HG03520 (cell line): ENCODE data around the gene PPM1A.
"Not testable (repeated sequence)": the region's sequence is repeated elsewhere in the genome, so short reads cannot be mapped to it uniquely, and the experiment has no call there.

ENCODE experiments used
- ATAC-seq: cut with Tn5 transposase; IDR thresholded peaks from one replicate; pipeline ENCODE4 v1.9.1; 2021; ENCODE audit warnings: mild to moderate bottlenecking, moderate library complexity; ENCODE audit not compliant: unreplicated experiment

Gene PPM1A

DNA sequence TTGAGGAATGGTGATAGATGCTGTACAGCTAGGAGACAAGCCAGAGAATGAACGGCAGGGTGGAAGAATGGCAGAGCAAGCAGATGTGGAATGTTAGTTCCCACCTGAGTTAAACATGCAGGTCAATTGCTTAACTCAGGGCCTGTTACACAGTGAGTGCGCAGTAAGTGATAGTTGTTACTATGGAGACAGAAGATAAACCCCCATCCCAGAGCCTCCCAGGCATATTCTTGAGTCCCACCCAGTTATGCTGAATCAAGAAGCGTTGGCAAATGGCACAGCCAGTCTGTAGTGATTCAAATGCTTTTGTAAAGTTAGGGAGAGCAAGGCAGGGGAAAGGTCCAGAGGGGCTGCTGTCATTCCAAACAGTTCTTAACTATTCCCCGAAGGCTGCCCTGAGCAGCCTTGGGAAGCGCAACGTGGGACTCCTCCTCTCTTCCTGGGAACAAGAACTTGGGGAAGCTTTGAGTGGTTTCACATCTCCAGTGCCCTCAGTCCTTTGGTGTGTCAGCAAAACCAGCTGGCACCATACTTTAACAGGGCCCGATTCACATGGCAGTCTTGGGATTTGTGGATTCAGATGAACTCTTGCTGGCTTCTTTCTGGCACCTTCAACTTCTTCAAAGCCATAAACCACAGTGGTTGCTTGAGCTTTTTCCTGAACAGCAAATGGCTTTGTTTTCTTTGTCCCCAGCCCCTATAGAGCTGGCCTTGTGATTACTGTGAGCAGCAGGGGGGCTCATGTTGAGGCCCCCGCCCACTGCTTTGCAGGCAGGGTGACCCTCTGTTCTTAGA lies 66.4 kb downstream of the PPM1A start:
- ATAC-seq = no peak

DNA sequence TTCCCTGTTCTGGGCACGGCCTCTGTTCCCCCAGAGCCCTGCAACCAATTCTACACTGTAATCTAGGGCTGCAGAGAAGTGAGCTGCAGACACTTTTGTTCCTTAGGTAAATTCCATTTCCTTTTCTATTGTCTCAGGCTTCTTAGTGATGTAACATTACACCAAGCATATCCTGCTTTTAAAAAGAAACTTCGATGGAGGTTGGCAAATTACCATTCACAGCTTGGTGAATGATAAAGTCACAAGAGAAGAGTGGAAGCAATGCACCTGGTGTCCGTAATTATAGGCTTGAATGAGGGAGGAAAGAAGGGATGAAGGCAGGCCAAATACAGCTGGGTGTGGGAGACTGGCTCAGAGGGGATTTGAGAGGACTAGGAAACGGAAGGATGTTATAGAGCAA lies 68.6 kb downstream of the PPM1A start:
- ATAC-seq = no peak

DNA sequence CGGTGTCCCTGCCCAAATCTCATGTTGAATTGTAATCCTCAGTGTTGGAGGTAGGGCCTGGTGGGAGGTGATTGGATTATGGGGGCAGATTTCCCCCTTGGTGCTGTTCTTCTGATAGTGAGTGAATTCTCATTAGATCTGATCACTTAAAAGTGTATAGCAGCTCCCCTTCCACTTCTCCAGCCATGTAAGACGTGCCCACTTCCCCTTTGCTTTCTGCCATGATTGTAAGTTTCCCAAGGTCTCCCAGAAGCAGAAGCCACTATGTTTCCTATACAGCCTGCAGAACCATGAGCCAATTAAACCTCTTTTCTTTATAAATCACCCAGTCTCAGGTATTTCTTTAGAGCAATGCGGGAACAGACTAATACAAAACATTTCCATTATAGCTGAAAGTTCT lies 71.8 kb downstream of the PPM1A start:
- ATAC-seq = not testable (repeated sequence)

DNA sequence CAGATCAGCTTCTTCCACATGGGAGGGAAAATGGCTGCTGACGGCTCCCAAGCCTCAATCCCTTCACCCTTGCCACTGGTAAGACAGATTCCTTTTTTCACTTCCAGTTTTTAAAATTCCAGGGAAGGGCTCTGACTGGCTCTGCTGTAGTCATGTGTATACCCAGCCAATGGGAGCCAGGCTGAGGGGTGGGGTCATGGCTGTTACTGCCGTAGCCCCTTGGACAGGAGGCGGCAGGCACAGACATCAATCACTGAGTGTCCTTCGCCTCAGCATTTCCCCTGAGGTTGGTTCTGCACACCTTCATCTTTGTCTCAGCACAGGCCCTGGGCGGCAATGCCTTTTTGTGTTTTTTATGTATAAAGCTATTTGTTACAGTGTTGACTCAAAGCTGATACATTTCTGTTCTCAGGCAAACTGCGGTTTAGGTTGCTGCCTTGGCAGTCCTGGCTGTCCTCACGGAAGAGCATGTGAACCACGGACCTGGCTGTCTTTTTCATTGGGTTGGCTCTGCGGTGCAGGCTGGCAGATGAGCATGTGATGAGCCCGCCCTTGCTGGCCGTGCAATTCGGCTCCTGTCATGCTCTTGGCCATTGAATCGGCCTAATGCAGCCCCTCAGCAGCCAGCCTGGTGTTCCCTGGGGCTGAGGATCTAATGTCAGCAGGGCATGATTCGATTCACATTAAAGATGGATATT lies 74.3 kb downstream of the PPM1A start:
- ATAC-seq = no peak

DNA sequence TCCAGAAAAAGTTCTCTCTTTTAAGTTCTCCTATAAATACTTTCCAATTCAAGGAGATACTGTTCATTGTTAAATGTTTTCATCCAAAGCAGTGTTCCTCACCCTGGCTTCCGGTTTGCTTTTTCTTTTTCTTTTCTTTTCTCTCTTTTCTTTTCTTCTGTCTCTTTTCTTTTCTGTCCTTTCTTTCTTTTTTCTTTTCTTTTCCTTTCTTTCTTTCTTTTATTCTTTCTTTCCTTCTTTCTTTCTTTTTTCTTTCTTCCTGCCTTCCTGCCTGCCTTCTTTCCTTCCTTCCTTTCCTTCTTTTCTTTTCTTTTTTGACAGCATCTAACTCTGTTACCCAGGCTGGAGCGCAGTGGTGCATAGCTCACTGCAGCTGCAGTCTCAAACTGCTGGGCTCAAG lies 75.8 kb downstream of the PPM1A start:
- no peak for ATAC-seq

DNA sequence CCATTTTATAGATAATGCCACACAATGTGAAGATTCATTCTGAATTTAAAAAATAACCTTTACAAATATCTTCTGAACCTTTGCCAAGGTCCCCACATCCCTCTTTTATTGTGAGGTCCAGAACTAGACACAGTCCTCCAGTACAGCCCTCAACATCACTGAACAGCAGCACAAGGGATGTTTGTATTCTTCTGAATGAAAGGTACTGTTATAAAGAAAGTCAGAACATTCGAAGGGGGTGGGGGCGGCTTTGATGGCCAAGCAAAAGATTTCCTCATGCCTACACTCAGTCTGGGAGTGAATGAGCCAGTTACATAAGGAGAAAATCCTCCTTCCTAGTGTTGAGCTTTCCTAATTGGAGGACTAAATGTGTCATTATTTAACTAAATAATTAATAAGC lies 77.3 kb downstream of the PPM1A start:
- ATAC-seq = no peak

DNA sequence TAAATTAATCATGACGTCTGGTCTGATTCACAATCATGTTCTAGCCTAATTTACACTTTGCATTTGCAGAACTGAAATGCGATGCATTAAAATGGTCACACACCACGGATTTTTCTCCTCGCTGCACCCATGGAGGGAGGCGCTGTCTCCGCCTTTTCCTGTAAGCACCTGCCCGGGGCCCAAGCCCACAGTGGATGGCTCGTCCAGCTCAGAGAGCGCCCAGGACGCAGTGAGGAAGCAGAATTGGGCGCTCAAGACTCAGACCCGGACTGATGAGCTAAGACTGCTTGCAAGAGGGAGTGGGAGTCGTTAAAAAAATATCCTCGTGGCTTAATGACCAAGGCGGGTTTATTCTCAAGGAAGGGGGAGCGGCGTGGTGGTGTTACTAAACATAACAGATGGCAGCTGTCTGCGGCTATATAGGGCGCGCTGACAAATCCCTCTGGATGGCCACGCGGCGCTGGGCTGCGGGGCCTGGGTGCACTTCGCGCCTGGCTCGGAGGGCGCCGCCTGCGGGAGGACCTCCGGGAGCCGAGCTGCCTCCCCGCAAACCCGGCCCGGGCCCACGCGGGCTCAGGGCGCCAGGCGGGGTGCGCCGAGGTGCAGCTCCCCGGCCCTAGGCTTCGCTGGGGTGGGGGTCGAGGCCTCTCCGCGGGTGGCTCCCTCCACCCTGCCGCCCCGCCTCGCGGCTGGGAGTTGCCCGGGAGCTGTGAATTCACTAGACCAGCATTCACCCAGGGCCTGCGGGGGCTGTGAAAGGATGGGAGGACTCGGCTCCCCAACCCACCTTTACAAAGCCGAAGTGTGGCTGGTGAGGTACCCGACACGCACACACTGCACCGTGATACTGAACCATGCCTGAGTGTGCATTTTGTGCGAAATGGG lies 78.7 kb downstream of the PPM1A start:
- peak; percentile 46 for ATAC-seq

DNA sequence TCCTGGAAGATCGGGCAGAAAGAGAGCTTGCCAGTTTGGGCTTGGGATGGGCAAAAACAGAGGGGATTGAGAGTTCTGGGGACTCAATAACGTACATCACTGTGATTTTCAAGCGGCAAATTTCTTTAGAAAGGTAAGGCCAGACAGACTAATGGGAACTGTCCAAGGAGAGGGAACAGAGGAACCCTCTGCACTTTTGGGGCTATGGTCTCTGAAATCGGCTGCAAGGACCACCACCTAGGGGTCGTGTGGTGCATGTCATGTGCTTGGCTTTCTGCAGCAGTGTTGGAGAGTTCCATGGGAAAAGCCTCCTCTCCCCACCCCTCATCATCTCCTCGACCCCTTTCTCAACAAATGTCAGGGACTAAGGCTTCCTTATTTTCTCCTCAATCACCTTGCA lies 79.6 kb downstream of the PPM1A start:
- ATAC-seq = no peak

DNA sequence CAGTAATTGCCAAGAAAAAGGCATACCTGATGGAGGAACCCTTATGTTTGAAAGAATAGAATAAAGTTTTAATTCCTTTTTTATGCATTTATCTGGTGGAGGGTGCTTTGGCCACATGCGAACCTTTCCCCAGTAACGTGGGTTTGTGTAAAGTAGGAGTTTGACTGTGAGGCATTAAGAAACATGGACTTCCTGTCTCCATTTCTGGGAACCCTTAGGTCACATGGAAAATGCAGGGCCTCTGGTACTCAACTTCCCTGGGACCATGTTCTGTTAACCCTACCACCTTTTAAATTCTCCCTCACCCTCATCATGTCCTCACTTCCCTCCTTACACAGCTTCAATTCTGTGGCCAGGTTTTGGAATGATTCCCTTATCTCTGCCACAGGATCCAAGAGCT lies 80.3 kb downstream of the PPM1A start:
- ATAC-seq = no peak

DNA sequence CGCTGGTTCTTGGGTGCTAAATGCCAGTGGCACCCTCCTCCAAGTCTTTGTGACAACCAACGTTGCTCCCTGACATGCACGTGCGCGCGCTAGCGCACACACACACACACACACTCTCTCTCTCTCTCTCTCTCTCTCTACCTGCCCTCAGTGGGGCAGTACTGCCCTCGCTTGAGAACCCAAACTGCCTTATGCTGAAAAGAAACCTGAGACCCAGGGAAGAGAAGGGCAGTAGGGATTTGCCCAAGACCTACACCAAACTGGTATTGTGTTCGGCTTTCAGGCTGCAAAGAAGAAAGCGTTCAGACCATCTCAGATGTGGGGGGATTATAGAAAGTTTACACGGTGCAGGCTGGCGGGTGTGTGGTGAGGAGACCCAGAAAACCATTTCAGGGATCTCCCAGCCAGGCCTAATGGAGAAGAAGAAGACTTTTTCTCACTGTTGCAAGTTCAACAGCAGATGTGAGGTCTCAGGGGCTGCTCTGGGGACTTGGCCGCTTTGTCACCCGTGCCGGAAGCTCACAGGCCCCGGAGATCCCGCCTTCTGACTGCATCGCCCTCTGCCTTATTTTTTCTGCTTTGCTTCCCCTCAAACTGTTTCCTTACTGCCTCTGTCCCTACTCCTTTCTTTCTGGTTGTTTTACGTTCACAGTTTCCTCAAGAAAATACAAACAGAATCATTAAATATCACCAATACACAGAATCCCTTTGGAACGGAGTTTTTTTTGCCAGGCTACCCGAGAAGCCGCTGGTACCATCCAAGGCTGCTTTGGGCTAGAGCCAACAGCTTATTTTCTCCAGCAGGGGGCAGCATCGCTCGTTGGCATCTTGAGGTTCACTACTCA lies 82.4 kb downstream of the PPM1A start:
- ATAC-seq = peak; percentile 65

DNA sequence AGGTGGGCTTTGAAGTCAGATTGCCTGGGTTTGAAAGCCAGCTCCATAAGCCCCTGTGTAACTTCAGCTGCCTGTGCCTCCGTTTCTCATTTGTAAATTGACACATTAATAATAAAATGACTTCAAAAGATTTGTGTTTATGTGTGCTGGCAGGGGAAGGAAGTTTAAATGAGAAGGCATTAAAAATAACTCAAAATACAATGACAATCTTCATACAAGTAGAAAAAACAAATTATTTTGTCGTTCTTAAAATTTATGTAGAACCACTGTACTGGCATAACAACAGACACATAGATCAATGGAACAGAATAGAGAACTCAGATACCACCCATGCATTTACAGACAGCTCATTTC lies 83.0 kb downstream of the PPM1A start:
- ATAC-seq = no peak

DNA sequence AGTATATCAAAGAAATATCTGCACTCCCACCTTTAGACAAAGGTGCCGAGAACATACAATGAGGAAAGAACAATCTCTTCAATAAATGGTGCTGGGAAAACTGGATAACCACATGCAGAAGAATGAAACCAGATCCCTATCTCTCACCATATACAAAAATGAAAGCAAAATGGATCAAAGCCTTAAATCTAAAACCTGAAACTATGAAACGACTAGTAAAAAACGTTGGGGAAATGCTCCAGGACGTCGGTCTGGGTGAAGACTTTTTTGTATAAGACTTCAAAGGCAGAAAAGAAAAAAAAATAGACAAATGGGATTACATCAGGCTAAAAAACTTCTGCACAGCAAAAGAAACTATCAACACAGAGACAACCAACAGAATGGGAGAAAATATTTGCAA lies 83.8 kb downstream of the PPM1A start:
- ATAC-seq = no peak

DNA sequence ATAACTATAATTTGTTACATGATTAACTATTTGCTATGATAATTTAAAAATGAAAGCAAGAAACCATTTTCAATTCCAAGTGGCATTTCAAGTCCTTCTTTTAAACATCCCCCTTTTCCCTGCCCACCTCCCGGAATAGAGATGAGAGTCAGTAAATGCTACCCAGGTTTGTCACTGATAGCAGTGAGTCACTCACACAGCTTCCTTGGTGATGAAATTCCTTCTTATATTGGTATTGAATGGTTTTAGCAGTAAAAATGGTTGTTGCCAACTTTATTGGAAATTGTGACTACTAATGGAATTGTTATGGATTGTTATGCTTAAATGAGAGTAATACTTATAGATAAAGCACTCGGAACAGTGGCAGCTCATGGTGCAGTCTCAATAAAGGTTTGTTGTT lies 90.5 kb downstream of the PPM1A start:
- ATAC-seq = no peak

DNA sequence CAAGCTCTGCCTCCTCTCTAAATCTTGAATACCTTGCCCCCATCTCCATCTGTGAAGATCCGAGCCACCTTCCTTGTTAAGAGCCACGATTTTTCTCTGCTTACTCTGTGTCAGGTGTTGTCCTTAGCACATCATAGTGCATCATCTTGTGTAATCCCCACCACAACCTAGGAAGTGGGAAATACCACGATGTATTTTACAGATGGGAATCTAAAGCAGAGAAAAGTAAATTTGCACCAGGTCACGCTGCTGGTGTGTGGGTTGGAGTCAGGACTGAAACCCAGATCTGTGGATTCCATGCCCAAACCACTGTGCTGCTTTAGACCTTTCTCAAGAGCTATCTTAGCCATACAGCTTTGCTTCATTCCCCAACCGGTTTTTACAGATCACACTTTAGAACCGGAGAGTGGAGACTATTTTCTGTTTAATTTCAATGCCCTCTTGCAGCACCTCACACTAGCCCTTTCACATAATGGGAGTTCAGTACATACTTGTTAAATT lies 94.6 kb downstream of the PPM1A start:
- no peak for ATAC-seq

DNA sequence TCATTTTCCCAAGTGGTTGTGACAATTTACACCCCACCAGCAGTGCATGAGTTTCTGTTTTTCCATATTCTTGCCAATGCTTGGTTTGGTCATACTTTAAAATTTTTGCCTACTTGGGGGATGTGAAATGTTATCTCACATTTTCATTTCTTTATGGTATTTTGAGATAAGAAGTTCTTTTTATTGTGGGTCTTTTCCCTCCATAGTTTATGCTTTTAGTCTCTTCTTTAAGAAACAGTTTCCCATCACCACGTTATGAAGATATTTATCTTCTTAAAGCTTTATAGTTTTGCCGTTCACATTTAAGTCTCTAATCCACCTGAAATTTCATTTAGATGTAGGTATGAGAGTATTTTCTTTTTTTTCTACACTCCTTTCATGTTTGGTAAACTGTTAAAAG lies 95.7 kb downstream of the PPM1A start:
- ATAC-seq = no peak

DNA sequence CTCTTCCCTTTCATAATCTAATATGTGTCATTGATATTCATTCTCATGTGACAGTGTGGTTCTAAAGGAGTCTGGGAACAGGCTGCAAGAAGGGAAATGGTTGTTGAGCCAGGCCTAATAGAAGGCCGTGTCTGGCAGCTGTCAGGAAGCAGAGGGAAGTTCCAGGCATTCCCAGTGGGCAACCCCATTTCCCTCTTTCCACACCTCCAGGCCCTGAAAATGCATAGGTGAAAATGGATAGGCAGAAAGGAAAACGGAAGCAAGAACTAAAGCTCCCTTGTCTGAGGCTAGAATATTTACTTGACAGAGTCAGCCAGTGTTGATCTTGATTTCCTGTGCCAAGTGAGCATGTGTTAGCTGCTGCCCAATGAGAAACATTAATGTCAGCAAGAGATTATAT lies 97.7 kb downstream of the PPM1A start:
- no peak for ATAC-seq

DNA sequence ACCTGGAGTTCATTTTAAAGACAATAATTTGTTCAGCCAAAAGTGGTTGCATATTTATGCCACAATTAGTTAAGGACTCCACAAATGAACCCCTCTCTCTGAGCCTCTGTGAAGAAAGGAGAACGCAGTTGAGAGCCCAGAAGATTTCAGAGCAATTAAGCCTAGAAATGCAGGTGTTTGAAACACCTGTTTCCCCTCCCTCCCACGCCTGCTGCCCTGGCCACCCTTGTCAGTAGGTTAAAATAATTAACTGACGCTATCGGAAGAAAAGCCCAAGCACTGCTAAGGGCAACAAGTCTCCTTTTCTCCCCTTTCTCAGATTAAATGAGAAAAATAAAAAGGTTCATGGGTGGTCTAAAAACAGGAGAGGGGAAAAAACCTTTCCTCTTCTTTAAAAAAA lies 99.2 kb downstream of the PPM1A start:
- ATAC-seq = no peak
